ENCODE measurements around the gene ATP2B2.

Gene ATP2B2

DNA sequence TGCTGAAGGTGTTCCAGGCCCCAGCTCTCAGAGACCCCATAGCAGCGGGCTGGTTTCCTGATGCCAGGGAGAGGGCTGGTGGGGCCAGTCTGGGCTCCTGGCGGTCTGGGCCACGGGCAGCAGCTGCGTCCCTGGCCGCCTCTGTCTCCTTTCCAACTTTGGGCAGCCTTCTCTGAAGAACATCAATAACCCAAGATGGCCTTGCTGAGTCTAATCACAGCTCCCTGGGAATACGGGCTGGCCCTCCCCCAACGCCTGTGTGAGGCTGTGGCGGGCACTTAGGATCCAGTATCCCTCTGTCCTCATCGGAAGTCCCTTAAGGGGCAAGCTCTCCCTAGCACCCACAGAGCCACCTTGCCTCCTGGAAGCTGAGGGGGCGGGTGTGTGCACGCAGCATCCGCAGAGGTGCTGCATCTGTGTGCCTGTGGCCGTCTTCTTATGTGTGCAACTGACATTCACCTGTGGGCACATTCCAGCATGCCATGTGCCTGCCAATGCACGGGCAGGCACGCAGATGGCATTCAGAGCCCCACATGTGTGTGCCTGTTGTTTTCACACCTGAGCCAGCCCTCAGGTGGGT, 2.1 kb downstream of the ATP2B2 start:
- H3K4me1 ChIP-seq (ENCODE audit: insufficient read depth, low read length) = no peaks in the 10 kb centered on the region
- no peak for DNase-seq
- no peak for ATAC-seq (ENCODE audit: insufficient read depth, low read depth)
- H3K27ac ChIP-seq (ENCODE audit: low read length) = no peak overlapping the region
- H3K4me2 ChIP-seq (ENCODE audit: insufficient read depth, low read length) = no peak overlapping the region
- no peak overlapping the region for H3K4me3 ChIP-seq (ENCODE audit: low read depth in 1 of 2, low read length in 2 of 2)
- H3K27me3 ChIP-seq (ENCODE audit: insufficient read depth, low read length, poor library complexity) = peaks cover 25% of the 10 kb centered on the region
- H3K79me2 ChIP-seq (ENCODE audit: insufficient read depth, low read length) = no peaks in the 10 kb centered on the region
- H2AFZ ChIP-seq (ENCODE audit: low read depth, low read length) = no peak overlapping the region
- H3K9ac ChIP-seq (ENCODE audit: low read depth, low read length) = no peak overlapping the region
- 0 out of 2 replicates have a peak, but pooled peaks cover 3% of the 10 kb centered on the region for H4K20me1 ChIP-seq (ENCODE audit: insufficient read depth, low read length)
- H3K9me3 ChIP-seq (ENCODE audit: insufficient read depth, low read length, severe bottlenecking) = no peaks in the 10 kb centered on the region
- no peak for TF ChIP-seq EZH2 (IDR thresholded peaks at IDR 0.05; ENCODE audit: borderline replicate concordance, low read depth, low read length, severe bottlenecking)
- TF ChIP-seq, protein P1, sequence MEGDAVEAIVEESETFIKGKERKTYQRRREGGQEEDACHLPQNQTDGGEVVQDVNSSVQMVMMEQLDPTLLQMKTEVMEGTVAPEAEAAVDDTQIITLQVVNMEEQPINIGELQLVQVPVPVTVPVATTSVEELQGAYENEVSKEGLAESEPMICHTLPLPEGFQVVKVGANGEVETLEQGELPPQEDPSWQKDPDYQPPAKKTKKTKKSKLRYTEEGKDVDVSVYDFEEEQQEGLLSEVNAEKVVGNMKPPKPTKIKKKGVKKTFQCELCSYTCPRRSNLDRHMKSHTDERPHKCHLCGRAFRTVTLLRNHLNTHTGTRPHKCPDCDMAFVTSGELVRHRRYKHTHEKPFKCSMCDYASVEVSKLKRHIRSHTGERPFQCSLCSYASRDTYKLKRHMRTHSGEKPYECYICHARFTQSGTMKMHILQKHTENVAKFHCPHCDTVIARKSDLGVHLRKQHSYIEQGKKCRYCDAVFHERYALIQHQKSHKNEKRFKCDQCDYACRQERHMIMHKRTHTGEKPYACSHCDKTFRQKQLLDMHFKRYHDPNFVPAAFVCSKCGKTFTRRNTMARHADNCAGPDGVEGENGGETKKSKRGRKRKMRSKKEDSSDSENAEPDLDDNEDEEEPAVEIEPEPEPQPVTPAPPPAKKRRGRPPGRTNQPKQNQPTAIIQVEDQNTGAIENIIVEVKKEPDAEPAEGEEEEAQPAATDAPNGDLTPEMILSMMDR (IDR thresholded peaks at IDR 0.05; ENCODE audit: borderline replicate concordance, extremely low read depth, low read length, poor library complexity, severe bottlenecking) = no peak
- H3K36me3 ChIP-seq (ENCODE audit: insufficient read depth, low read length) = no peaks in the 10 kb centered on the region

DNA sequence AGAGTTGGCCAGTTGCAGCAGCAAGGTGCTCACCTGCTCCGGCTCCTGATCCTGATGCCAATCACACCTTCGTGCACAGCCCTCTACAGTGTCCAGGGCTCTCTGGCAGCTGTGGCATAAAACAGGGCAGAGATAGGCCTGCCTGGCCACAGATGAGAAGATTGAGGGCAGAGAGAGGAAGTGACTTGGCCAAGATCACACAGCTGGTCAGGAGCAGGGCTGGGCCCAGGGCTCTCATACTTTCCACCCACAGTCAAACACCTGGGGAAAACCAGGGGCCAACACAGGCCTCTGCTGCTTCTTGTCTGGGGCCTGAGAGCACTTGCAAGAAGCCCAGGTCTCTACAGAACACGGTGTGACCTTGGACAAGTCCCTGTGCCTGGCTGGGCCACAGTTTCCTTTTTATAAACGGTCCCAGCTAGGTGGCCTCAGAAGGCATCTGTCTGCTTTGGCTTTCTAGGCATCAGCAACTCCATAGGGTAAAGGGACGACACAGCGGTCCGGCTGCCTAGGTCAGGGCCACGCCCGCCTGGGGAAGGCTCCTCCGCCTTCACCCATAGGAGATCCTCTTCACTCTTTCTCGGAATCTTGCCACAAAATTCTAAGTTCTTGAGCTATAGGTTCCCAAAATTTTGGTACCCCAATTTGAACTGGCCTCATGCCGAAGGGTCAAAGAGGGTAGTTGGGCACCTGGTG, 3.1 kb downstream of the ATP2B2 start:
- H3K9me3 ChIP-seq (ENCODE audit: insufficient read depth, low read length, severe bottlenecking) = no peaks in the 10 kb centered on the region
- H3K79me2 ChIP-seq (ENCODE audit: insufficient read depth, low read length) = no peaks in the 10 kb centered on the region
- peaks cover 25% of the 10 kb centered on the region for H3K27me3 ChIP-seq (ENCODE audit: insufficient read depth, low read length, poor library complexity)
- H2AFZ ChIP-seq (ENCODE audit: low read depth, low read length) = no peak overlapping the region
- H3K4me2 ChIP-seq (ENCODE audit: insufficient read depth, low read length) = no peak overlapping the region
- no peak overlapping the region for H3K9ac ChIP-seq (ENCODE audit: low read depth, low read length)
- 0 out of 2 replicates have a peak, but pooled peaks cover 3% of the 10 kb centered on the region for H4K20me1 ChIP-seq (ENCODE audit: insufficient read depth, low read length)
- ATAC-seq (ENCODE audit: insufficient read depth, low read depth) = no peak
- no peak for DNase-seq
- H3K4me3 ChIP-seq (ENCODE audit: low read depth in 1 of 2, low read length in 2 of 2) = no peak overlapping the region
- no peak overlapping the region for H3K27ac ChIP-seq (ENCODE audit: low read length)
- no peaks in the 10 kb centered on the region for H3K36me3 ChIP-seq (ENCODE audit: insufficient read depth, low read length)
- TF ChIP-seq, protein P1 (IDR thresholded peaks at IDR 0.05; ENCODE audit: borderline replicate concordance, extremely low read depth, low read length, poor library complexity, severe bottlenecking) = no peak
- no peak for TF ChIP-seq EZH2 (IDR thresholded peaks at IDR 0.05; ENCODE audit: borderline replicate concordance, low read depth, low read length, severe bottlenecking)
- no peaks in the 10 kb centered on the region for H3K4me1 ChIP-seq (ENCODE audit: insufficient read depth, low read length)

DNA sequence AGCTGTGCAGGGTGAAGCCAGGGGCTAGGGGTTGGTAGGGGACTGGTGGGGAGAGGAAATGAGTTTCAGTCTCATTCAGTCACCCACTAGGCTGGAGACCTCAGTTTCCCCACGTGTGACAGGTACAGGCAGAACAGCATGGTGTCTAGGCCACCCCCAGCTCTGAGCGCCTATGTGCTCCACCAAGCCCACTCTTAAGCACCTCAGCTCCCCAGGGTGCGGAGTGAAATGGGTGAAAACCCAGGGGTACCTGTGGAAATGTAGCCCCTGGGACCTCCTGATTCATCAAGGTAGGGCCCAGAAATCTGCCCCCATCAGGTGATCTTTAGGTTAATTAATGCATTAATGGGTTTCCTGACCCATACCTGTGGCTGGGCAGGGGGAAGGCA, 3.7 kb downstream of the ATP2B2 start:
- ATAC-seq (ENCODE audit: insufficient read depth, low read depth) (no peak), DNase-seq (no peak)
- no peak for TF ChIP-seq EZH2 (IDR thresholded peaks at IDR 0.05; ENCODE audit: borderline replicate concordance, low read depth, low read length, severe bottlenecking)
- TF ChIP-seq, protein P1 (IDR thresholded peaks at IDR 0.05; ENCODE audit: borderline replicate concordance, extremely low read depth, low read length, poor library complexity, severe bottlenecking) = no peak
- no peaks in the 10 kb centered on the region for H3K36me3 ChIP-seq (ENCODE audit: insufficient read depth, low read length)
- H2AFZ ChIP-seq (ENCODE audit: low read depth, low read length) = no peak overlapping the region
- H3K9me3 ChIP-seq (ENCODE audit: insufficient read depth, low read length, severe bottlenecking) = no peaks in the 10 kb centered on the region
- no peaks in the 10 kb centered on the region for H3K79me2 ChIP-seq (ENCODE audit: insufficient read depth, low read length)
- H3K27me3 ChIP-seq (ENCODE audit: insufficient read depth, low read length, poor library complexity) = peaks cover 27% of the 10 kb centered on the region
- no peak overlapping the region for H3K4me2 ChIP-seq (ENCODE audit: insufficient read depth, low read length)
- H3K27ac ChIP-seq (ENCODE audit: low read length) = no peak overlapping the region
- no peaks in the 10 kb centered on the region for H3K4me1 ChIP-seq (ENCODE audit: insufficient read depth, low read length)
- 0 out of 2 replicates have a peak, but pooled peaks cover 3% of the 10 kb centered on the region for H4K20me1 ChIP-seq (ENCODE audit: insufficient read depth, low read length)
- H3K9ac ChIP-seq (ENCODE audit: low read depth, low read length) = no peak overlapping the region
- no peak overlapping the region for H3K4me3 ChIP-seq (ENCODE audit: low read depth in 1 of 2, low read length in 2 of 2)
